Left renal pelvis (tissue), 4 donors: ENCODE measurements around the gene SPDYE3. TPM values are rescaled to one million over a fixed set of nuclear protein-coding genes. Genes with fewer than 3 reads are reported as not detected.
A peak's percentile ranks its signal among the peaks of the same experiment; 100 is the strongest.
"Not testable (repeated sequence)": the region's sequence is repeated elsewhere in the genome, so short reads cannot be mapped to it uniquely, and the experiment has no call there.

Source experiments
- DNase-seq, 4 donors: peaks; one replicate each; pipeline ENCODE4 v3.0.0-alpha.2; 2013; ENCODE audit warnings: low read depth in 4 of 4, low spot score in 3 of 4
- polyA plus RNA-seq, 4 donors: library from polyadenylated mRNA; unstranded; fragments of 120-200 nt; gene quantifications; one replicate each; pipeline ENCODE4 v1.2.1, GENCODE V29; 2013; ENCODE audit not compliant: insufficient read length in 4 of 4

The SPDYE3 gene
- polyA plus RNA-seq, 4 donors: 5.0 to 8.9 (median 6.8) TPM

GRCh38 chr7:100287191-100287969 lies 20.1 kb upstream of the SPDYE3 start:
- not testable (repeated sequence) for DNase-seq

- not testable (repeated sequence) for DNase-seq
These were observed 19.2 kb upstream of the SPDYE3 start for GRCh38 chr7:100288258-100288657.

- DNase-seq: not testable (repeated sequence)
These were observed 15.3 kb upstream of the SPDYE3 start for GRCh38 chr7:100292162-100292561.

GRCh38 chr7:100295269-100295668 lies 12.2 kb upstream of the SPDYE3 start:
- not testable (repeated sequence) for DNase-seq

- DNase-seq: not testable (repeated sequence)
These were observed 9.5 kb upstream of the SPDYE3 start for GRCh38 chr7:100297852-100298631.

- not testable (repeated sequence) for DNase-seq
These were observed 8.9 kb upstream of the SPDYE3 start for GRCh38 chr7:100298632-100298895.

- DNase-seq: not testable (repeated sequence)
These were observed 3.0 kb upstream of the SPDYE3 start for GRCh38 chr7:100304526-100304925.

- not testable (repeated sequence) for DNase-seq
These were observed 10.8 kb downstream of the SPDYE3 start for GRCh38 chr7:100318329-100318728.

GRCh38 chr7:100321648-100322047 lies 14.1 kb downstream of the SPDYE3 start:
- DNase-seq: not testable (repeated sequence)

- not testable (repeated sequence) for DNase-seq
These were observed 16.7 kb downstream of the SPDYE3 start for GRCh38 chr7:100324194-100324593.

- not testable (repeated sequence) for DNase-seq
These were observed 18.2 kb downstream of the SPDYE3 start for GRCh38 chr7:100325671-100326070.

GRCh38 chr7:100326914-100327313 lies 19.4 kb downstream of the SPDYE3 start:
- DNase-seq: not testable (repeated sequence)

- peak; percentile 80 to 85 (median 82) for DNase-seq
These were observed 28.3 kb downstream of the SPDYE3 start for GRCh38 chr7:100335566-100336466.

GRCh38 chr7:100338083-100338696 lies 30.7 kb downstream of the SPDYE3 start:
- DNase-seq: not testable (repeated sequence)

- DNase-seq: not testable (repeated sequence)
These were observed 33.8 kb downstream of the SPDYE3 start for GRCh38 chr7:100341286-100341685.

- no peak for DNase-seq
These were observed 35.3 kb downstream of the SPDYE3 start for GRCh38 chr7:100342765-100343164.

GRCh38 chr7:100344124-100344559 lies 36.6 kb downstream of the SPDYE3 start:
- not testable (repeated sequence) for DNase-seq

- DNase-seq: not testable (repeated sequence)
These were observed 37.2 kb downstream of the SPDYE3 start for GRCh38 chr7:100344560-100345287.

- DNase-seq: not testable (repeated sequence)
These were observed 37.8 kb downstream of the SPDYE3 start for GRCh38 chr7:100345288-100345672.

- DNase-seq: no peak
These were observed 39.4 kb downstream of the SPDYE3 start for GRCh38 chr7:100346921-100347320.
